ENCODE data around the gene DMPK. TPM values are rescaled to one million over a fixed set of nuclear protein-coding genes. Genes with fewer than 3 reads are reported as not detected.
"Not testable (repeated sequence)": the region's sequence is repeated elsewhere in the genome, so short reads cannot be mapped to it uniquely, and the experiment has no call there.

Gene DMPK
- total RNA-seq, 4 donors from 2014 or later, result 19.1 to 237 (median 69.2) TPM

GRCh38 chr19:45733160-45733810, 49.0 kb downstream of the DMPK start, which contains the start of gene MEIOSIN:
Gene MEIOSIN, plus strand, starts transcription at chr19:45733439. Its CDS starts 1,938 bp downstream, at chr19:45735377.
- intact Hi-C loops (cut with DNase I; ENCODE audit: low total_unique reads) (no loop called here), in situ Hi-C loops (cut with MboI; ENCODE audit: low pct_ligation_motif_present in 1 of 4, low pct_unique_long_range_greater_than_20kb in 1 of 4, low sequenced_read_pairs in 3 of 4) (no loop called here)
- Histone ChIP-seq H3K36me3 (no peaks in the 10 kb centered on the region), H3K9me3 (no peaks in the 10 kb centered on the region), H3K27ac (no peak within 1 kb of the TSS), H3K4me1 (peaks cover 6 to 20% (median 14%) of the 10 kb centered on the region in 4 donors), H3K4me3 (no peak within 1 kb of the TSS), H3K27me3 (no peaks in the 10 kb centered on the region)
- whole genome bisulfite sequencing, 2 donors (ENCODE audit: low coverage in 1 of 2), result 95% methylated on average over 59 of the region's 59 CpGs; no CpG with 5 or more reads in 1 of the 2 donors
- no peak for TF ChIP-seq EP300 (IDR thresholded peaks at IDR 0.05; ENCODE audit: low read depth)
- TF ChIP-seq CTCF (IDR thresholded peaks at IDR 0.05), result no peak
- no peak for TF ChIP-seq POLR2AphosphoS5 (IDR thresholded peaks at IDR 0.05)
- TF ChIP-seq POLR2A (IDR thresholded peaks at IDR 0.05), result no peak
- peak; percentile 9 for DNase-seq

GRCh38 chr19:45730368-45731288, 51.7 kb downstream of the DMPK start, which contains the start of gene FBXO46:
Gene FBXO46, minus strand, starts transcription at chr19:45730896. Its CDS starts 17,401 bp downstream, at chr19:45713495.
- 2% methylated on average over 21 to 44 of the region's 48 CpGs for WGBS, 2 donors (ENCODE audit: low coverage in 1 of 2)
- Histone ChIP-seq H3K27me3 (no peaks in the 10 kb centered on the region), H3K4me3 (peak within 1 kb of the TSS; percentile 74 to 98 (median 86)), H3K9me3 (no peaks in the 10 kb centered on the region), H3K4me1 (peaks cover 6 to 27% (median 16%) of the 10 kb centered on the region in 4 donors), H3K27ac (peak within 1 kb of the TSS; percentile 79 to 93 (median 84)), H3K36me3 (no peaks in the 10 kb centered on the region)
- TF ChIP-seq POLR2AphosphoS5 (IDR thresholded peaks at IDR 0.05) (peak; percentile 88 to 95 (median 95)), CTCF (IDR thresholded peaks at IDR 0.05) (peak in 2 of 5 experiments; percentile 3 to 12), EP300 (IDR thresholded peaks at IDR 0.05; ENCODE audit: low read depth) (no peak), POLR2A (IDR thresholded peaks at IDR 0.05) (peak; percentile 93)
- in situ Hi-C loops (cut with MboI; ENCODE audit: low pct_ligation_motif_present in 1 of 4, low pct_unique_long_range_greater_than_20kb in 1 of 4, low sequenced_read_pairs in 3 of 4) (no loop called here), intact Hi-C loops (cut with DNase I; ENCODE audit: low total_unique reads) (no loop called here)
- DNase-seq, result peak; percentile 97

GRCh38 chr19:45729800-45730290, 52.4 kb downstream of the DMPK start:
- Histone ChIP-seq H3K36me3 (no peaks in the 10 kb centered on the region), H3K4me3 (peak overlapping the region; percentile 74 to 98 (median 86)), H3K27me3 (no peaks in the 10 kb centered on the region), H3K9me3 (no peaks in the 10 kb centered on the region), H3K4me1 (peaks cover 6 to 27% (median 16%) of the 10 kb centered on the region in 4 donors), H3K27ac (peak overlapping the region; percentile 79 to 93 (median 84))
- intact Hi-C loops (cut with DNase I; ENCODE audit: low total_unique reads) (no loop called here), in situ Hi-C loops (cut with MboI; ENCODE audit: low pct_ligation_motif_present in 1 of 4, low pct_unique_long_range_greater_than_20kb in 1 of 4, low sequenced_read_pairs in 3 of 4) (no loop called here)
- TF ChIP-seq CTCF (IDR thresholded peaks at IDR 0.05) (no peak), EP300 (IDR thresholded peaks at IDR 0.05; ENCODE audit: low read depth) (no peak), POLR2AphosphoS5 (IDR thresholded peaks at IDR 0.05) (no peak), POLR2A (IDR thresholded peaks at IDR 0.05) (no peak)
- 2 to 5% methylated on average over 6 to 10 of the region's 10 CpGs for WGBS, 2 donors (ENCODE audit: low coverage in 1 of 2)
- DNase-seq, result peak; percentile 29

- H3K4me3 ChIP-seq; H3K27ac ChIP-seq; in situ Hi-C loops (cut with MboI; ENCODE audit: low pct_ligation_motif_present in 1 of 4, low pct_unique_long_range_greater_than_20kb in 1 of 4, low sequenced_read_pairs in 3 of 4); intact Hi-C loops (cut with DNase I; ENCODE audit: low total_unique reads); H3K36me3 ChIP-seq; H3K9me3 ChIP-seq; DNase-seq; H3K27me3 ChIP-seq: not testable (repeated sequence)
- H3K4me1 ChIP-seq, result peaks cover 6 to 27% (median 16%) of the 10 kb centered on the region in 4 donors
- 90 to 93% methylated on average over 4 to 18 of the region's 18 CpGs for WGBS, 2 donors (ENCODE audit: low coverage in 1 of 2)
Measured at GRCh38 chr19:45728683-45729082, 53.6 kb downstream of the DMPK start.

- peaks cover 11 to 49% (median 25%) of the 10 kb centered on the region in 4 donors for H3K4me1 ChIP-seq
- H3K27ac ChIP-seq, result peak overlapping the region; percentile 76 to 83 (median 77)
- H3K27me3 ChIP-seq; H3K4me3 ChIP-seq; in situ Hi-C loops (cut with MboI; ENCODE audit: low pct_ligation_motif_present in 1 of 4, low pct_unique_long_range_greater_than_20kb in 1 of 4, low sequenced_read_pairs in 3 of 4); intact Hi-C loops (cut with DNase I; ENCODE audit: low total_unique reads); H3K36me3 ChIP-seq; DNase-seq; H3K9me3 ChIP-seq: not testable (repeated sequence)
- 98 to 100% methylated on average over 2 to 11 of the region's 11 CpGs for WGBS, 2 donors (ENCODE audit: low coverage in 1 of 2)
Measured at GRCh38 chr19:45720065-45720464, 62.2 kb downstream of the DMPK start.

All from transverse colon (tissue), 4 donors.